Activated CD4-positive, alpha-beta T cell treated with anti-CD3 and anti-CD28 coated beads, Interleukin-2, Interleukin-6, amounts not matched to agents 100 ng/mL and 50 ng/mL, durations not matched to agents 16 hours and 8 hours (primary cell): ENCODE results near the gene EIF3F.

Experiments used
- DNase-seq: peaks from one replicate; pipeline ENCODE4 v3.0.0-alpha.2; 2020

EIF3F gene

GRCh38 chr11:8040261-8040920 lies 53.3 kb downstream of the EIF3F start:
- no peak for DNase-seq

GRCh38 chr11:8040921-8041285 lies 53.8 kb downstream of the EIF3F start:
- DNase-seq = no peak

- no peak for DNase-seq
Observed at GRCh38 chr11:8041576-8041975, 54.4 kb downstream of the EIF3F start.

- DNase-seq = no peak
Observed at GRCh38 chr11:8043756-8044155, 56.6 kb downstream of the EIF3F start.

GRCh38 chr11:8045839-8046238 lies 58.7 kb downstream of the EIF3F start:
- no peak for DNase-seq

- no peak for DNase-seq
Observed at GRCh38 chr11:8047382-8047781, 60.2 kb downstream of the EIF3F start.

GRCh38 chr11:8049084-8049483 lies 61.9 kb downstream of the EIF3F start:
- DNase-seq = no peak
